C4-2B (cell line): ENCODE measurements around the gene CSAG1.

Experiments used
- ZFX ChIP-seq: fragments of 450-650 bp; IDR thresholded peaks from 2 replicates; pipeline ENCODE4 v1.6.1; 2017
- TF ChIP-seq, protein P1 (sequence below): fragments of 450-650 bp; conservative IDR thresholded peaks from 2 replicates; pipeline ENCODE4 v1.5.1; 2017; ENCODE audit warnings: mild to moderate bottlenecking

DNA sequence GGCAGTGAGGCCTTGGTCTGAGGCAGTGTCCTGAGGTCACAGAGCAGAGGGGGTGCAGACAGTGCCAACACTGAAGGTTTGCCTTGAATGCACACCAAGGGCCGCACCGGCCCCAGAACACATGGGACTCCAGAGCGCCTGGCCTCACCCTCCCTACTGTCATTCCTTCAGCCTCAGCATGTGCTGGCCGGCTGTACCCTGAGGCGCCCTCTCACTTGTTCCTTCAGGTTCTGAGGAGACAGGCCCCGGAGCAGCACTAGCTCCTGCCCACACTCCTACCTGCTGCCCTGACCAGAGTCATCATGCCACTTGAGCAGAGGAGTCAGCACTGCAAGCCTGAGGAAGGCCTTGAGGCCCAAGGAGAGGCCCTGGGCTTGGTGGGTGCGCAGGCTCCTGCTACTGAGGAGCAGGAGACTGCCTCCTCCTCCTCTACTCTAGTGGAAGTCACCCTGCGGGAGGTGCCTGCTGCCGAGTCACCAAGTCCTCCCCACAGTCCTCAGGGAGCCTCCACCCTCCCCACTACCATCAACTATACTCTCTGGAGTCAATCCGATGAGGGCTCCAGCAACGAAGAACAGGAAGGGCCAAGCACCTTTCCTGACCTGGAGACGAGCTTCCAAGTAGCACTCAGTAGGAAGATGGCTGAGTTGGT, 2.5 kb upstream of the CSAG1 start:
- TF ChIP-seq, protein P1, sequence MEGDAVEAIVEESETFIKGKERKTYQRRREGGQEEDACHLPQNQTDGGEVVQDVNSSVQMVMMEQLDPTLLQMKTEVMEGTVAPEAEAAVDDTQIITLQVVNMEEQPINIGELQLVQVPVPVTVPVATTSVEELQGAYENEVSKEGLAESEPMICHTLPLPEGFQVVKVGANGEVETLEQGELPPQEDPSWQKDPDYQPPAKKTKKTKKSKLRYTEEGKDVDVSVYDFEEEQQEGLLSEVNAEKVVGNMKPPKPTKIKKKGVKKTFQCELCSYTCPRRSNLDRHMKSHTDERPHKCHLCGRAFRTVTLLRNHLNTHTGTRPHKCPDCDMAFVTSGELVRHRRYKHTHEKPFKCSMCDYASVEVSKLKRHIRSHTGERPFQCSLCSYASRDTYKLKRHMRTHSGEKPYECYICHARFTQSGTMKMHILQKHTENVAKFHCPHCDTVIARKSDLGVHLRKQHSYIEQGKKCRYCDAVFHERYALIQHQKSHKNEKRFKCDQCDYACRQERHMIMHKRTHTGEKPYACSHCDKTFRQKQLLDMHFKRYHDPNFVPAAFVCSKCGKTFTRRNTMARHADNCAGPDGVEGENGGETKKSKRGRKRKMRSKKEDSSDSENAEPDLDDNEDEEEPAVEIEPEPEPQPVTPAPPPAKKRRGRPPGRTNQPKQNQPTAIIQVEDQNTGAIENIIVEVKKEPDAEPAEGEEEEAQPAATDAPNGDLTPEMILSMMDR = no peak
- TF ChIP-seq ZFX = no peak
